HFF-Myc (cell line): ENCODE results near the gene SPART.

Source experiments
- DNase-seq: peaks from one replicate; pipeline ENCODE4 v3.0.0-alpha.2; 2011; ENCODE audit warnings: low read depth; ENCODE audit errors: extremely low read depth
- H3K4me3 ChIP-seq: replicated peaks from 2 replicates; pipeline ENCODE4 v1.5.1; 2011; ENCODE audit warnings: low read depth, mild to moderate bottlenecking, control low read depth, low read length
- TF ChIP-seq, protein P1 (sequence below): IDR thresholded peaks from 2 replicates; pipeline ENCODE4 v1.5.1; 2012; ENCODE audit warnings: mild to moderate bottlenecking, low read depth, low read length, control low read depth; ENCODE audit errors: missing control alignments

Gene SPART

DNA sequence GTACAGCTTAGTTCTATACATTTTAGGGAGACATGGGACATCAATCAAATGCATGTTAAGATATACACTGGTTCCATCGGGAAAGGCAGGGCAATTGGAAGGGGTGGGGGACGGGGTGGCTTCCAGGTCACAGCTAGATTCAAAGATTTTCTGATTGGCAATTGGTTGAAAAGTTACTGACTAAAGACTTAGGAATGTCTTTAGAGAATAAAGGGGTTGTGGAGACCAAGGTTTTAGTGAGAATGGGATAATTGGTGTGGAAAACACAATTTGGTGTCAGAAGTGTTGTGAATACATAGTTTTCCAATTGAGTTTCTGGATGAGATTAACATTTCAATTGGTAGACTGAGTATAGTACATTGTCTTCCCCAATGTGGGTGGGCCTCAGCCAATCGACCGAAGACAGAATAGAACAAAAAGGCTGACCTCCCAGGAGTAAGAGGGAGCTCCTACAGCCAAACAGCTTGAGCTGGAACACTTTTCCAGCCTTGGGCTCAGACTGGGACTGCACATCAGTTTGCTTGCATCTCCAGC, 47.6 kb downstream of the SPART start:
- TF ChIP-seq, protein P1, sequence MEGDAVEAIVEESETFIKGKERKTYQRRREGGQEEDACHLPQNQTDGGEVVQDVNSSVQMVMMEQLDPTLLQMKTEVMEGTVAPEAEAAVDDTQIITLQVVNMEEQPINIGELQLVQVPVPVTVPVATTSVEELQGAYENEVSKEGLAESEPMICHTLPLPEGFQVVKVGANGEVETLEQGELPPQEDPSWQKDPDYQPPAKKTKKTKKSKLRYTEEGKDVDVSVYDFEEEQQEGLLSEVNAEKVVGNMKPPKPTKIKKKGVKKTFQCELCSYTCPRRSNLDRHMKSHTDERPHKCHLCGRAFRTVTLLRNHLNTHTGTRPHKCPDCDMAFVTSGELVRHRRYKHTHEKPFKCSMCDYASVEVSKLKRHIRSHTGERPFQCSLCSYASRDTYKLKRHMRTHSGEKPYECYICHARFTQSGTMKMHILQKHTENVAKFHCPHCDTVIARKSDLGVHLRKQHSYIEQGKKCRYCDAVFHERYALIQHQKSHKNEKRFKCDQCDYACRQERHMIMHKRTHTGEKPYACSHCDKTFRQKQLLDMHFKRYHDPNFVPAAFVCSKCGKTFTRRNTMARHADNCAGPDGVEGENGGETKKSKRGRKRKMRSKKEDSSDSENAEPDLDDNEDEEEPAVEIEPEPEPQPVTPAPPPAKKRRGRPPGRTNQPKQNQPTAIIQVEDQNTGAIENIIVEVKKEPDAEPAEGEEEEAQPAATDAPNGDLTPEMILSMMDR = no peak
- H3K4me3 ChIP-seq = peak overlapping the region; percentile 63; the same call in 1 of the 2 replicates
- no peak for DNase-seq

DNA sequence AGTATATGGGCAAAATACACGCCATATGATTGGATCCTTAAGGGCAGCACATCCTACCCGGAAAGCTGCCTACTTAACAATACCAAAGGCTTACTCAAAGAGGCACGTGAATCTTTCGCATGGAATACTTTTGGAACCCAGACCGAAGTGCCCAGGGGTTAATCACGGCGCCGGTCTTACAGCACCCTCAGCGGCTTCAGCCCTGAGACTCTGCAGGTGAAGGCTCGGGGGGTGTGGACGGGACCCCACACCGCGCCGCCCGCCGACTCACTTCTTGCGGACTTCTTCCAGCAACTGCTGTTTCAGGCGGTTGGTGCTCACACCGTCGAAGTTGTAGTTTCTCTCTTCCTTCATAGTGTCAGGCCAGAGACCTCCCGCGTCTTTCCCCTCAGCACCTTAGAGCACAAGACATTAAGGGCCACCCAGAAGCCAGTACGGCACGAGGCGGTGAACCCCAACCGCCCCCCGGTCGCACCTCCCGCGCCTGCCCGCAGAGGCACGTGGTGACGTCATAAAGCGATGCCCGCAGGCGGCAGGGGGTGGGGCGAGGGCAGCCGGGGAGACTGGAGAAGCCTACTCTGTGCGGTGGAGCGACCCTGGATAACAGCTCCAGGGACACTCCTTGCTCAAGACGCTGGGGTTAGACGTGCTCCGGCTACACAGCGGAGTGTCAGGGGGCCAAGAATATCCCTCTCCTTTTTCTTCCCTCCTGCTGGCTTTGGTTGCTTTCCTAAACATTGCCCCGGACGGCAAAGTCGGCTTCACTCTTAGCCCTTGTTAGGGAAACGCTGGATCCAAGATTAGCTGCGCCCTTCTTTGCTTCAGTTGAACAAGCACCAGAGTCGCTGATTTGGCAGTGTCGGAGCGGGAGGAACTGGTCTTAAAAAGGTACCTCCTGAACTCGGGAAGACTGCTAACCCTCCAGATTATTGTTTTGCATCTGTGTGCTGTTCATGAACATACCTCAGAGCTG, 48.5 kb downstream of the SPART start, which contains the start of gene CCDC169:
TSS of gene CCDC169 (minus strand) at position 449 of the 973 bp plus-strand sequence. CDS start at position 354, 95 bp downstream.
- TF ChIP-seq, protein P1 = no peak
- peak within 1 kb of the TSS; percentile 63 for H3K4me3 ChIP-seq
- DNase-seq = no peak

GRCh38 chr13:36294096-36294495, 52.1 kb downstream of the SPART start:
- no peak overlapping the region for H3K4me3 ChIP-seq
- DNase-seq = no peak
- TF ChIP-seq, protein P1 = no peak

DNA sequence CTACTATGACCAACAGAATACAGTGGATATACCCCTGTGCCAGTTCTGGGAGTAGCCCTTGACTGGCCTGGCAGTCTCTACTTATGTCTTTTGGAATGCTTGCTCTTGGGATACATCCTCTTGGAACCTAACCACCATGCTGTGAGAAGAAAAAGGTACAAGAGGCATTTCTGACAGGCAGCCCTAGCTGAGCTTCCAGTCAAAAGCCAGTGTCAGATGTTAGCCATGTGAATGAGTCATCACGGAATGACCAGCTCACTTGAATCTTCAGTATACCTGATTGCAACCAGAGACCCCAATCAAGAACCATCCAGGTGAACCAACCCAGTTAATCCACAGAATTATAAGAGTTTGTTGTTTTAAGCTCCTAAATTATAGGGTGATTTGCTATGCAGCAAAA, 52.7 kb downstream of the SPART start:
- no peak for DNase-seq
- no peak overlapping the region for H3K4me3 ChIP-seq
- TF ChIP-seq, protein P1 = no peak

DNA sequence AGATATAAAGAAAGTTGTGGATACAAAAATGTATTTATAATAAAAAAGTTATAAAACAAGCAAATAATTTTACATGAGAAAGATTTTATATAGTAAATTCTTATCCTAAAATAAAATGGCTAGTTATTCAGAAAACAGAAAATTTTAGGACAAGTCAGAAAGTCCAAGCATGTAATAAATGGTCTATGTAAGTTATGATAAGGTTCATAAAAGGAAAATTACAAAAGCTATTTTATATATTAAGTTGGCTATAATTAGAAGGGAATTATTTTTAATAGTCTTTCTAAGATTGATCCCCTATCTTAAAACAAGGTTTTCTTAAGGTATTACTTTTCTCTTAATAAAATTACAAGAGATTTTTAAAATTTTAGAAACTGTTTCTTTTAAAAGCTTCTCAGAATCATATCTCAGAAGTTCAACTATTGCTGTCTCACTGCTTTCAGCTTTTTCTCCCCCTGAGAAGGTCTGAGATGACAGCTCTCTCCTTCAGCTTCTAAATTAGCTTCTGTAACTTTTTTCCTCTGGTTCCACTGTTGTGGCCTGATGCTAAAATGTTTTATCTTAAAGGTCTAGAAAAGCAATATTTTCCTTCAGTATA, 57.3 kb downstream of the SPART start:
- TF ChIP-seq, protein P1 = no peak
- no peak for DNase-seq
- no peak overlapping the region for H3K4me3 ChIP-seq

- TF ChIP-seq, protein P1 = no peak
- DNase-seq = no peak
Measured at GRCh38 chr13:36286006-36286405, 60.2 kb downstream of the SPART start.

More at GRCh38 chr13:36286006-36286405, 60.2 kb downstream of the SPART start:
- H3K4me3 ChIP-seq = no peak overlapping the region
